Measurements from ENCODE around the gene MYL3.

DNA sequence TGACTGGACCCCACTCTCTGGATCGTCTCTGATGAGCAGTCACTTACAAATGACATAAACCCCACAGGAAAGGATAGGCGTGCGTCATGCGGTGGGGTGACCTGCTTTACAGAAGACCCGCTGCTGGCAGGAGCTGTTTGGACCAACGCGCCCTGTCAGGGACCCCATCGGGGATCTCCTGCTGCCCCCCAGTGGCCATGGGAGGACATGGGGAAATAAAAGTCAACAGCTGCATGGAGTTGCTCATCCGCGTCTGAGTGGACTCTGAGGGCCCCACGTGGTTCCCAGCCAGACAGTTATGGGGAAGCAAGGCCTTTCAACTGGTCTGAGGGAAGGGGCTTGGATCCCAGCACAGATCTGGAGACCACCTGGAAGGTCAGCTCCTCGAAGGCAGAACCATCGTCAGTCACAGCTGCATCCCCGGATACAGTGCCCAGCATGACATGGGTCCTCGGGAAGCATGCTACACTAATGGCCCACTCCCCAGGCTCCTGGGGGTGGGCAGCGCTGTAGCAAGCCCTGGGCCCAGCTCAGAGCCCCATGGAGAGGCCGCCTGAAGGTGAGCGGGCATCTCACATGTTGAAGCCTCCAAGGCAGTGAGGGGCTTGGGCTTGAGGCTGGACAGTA lies 46.4 kb upstream of the MYL3 start:
- no peak for TF ChIP-seq POLR2A (IDR thresholded peaks at IDR 0.05)
- TF ChIP-seq, protein P1, sequence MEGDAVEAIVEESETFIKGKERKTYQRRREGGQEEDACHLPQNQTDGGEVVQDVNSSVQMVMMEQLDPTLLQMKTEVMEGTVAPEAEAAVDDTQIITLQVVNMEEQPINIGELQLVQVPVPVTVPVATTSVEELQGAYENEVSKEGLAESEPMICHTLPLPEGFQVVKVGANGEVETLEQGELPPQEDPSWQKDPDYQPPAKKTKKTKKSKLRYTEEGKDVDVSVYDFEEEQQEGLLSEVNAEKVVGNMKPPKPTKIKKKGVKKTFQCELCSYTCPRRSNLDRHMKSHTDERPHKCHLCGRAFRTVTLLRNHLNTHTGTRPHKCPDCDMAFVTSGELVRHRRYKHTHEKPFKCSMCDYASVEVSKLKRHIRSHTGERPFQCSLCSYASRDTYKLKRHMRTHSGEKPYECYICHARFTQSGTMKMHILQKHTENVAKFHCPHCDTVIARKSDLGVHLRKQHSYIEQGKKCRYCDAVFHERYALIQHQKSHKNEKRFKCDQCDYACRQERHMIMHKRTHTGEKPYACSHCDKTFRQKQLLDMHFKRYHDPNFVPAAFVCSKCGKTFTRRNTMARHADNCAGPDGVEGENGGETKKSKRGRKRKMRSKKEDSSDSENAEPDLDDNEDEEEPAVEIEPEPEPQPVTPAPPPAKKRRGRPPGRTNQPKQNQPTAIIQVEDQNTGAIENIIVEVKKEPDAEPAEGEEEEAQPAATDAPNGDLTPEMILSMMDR (IDR thresholded peaks at IDR 0.05) = peak; percentile 66 to 80 (median 76)
